ENCODE measurements around the gene NDUFA12.

The NDUFA12 gene

DNA sequence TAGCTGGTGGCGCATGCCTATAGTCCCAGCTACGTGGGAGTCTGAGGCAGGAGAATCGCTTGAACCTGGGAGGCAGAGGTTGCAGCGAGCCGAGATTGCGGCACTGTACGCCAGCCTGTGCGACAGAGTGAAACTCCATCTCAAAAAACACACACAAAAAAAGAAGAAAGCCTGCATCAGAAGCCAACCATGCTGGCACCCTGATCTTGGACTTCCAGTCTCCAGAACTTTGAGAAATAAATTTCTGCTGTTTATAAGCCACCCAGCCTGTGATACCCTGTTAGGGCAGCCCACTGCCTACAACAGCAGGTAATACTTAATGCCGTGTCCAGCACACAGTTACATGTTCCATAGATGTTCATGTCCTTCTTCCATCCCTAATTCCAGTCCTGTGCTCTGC is 62.7 kb downstream of the NDUFA12 start:
- no peak for DNase-seq (ENCODE audit: low spot score)

DNA sequence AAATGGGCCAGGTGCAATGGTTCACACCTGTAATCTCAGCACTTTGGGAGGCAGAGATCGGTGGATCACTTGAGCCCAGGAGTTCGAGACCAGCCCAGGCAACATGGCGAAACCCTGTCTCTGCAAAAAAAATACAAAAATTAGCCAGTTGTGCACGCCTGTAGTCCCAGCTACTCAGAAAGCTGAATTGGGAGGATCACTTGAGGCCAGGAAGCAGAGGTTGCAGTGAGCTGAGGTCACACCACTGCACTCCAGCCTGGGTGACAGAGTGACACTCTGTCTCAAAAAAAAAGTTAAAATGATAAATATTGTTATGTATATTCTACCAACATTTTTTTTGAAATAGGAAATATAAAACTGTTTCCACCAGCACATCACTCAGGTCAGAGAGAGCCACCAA is 64.9 kb downstream of the NDUFA12 start:
- DNase-seq (ENCODE audit: low spot score): no peak

DNA sequence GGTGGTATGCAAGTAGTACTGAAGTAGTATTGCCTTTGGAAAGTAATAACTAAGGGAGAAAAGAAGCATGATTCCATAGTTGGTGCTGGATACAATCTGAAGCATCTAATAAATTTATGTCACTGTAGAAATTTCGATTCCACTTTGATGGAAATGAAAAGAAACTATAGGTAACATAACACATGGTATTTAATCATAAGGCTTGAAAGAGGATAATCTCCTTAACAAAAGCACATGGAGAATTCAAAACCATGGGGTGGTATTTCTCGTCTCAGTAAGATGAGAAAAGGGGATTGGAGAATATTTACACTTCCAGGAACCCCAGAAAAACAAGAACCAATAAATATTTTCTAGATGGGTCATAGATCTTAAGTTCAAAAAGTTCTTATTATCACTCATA is 72.7 kb downstream of the NDUFA12 start:
- no peak for DNase-seq (ENCODE audit: low spot score)

DNA sequence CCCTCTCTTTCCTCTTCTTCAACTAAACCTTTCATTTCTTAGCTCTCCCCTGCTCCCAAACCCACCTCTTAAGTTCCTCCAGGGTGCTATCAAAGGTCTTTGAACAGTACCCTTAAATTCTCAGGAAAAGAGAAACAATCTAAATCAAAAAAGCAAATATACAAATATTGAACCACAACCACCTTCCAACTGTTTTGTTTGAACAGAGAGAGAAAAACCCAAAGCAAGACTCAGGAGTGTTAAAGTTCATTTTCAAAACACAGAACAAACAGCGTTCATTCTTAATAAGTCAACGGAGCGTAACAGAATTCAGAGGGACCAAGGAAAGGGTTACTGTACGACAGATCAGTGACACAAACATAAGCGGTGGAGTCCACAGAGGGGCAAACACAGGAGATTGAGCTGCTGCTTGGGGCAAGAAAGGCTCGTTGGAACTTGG is 73.3 kb downstream of the NDUFA12 start:
- no peak for DNase-seq (ENCODE audit: low spot score)

DNA sequence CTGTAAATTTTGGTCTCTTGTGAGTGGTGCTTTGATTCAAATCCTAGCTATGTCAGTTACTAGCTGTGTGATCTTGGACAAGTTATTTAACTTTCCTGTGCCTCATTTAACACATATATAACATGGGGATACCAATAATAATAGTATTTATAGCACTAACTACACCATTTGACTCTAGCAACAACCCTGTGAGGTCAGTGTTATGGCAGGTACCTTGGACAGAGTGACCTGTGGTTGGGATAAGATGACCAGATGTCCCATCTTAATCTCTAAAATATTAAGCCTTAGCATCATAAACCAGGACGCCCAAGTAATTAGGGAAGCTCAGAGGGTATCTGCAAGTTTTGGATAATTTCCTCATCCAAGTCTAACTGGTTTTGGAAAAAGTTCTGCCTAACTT is 73.7 kb downstream of the NDUFA12 start:
- DNase-seq (ENCODE audit: low spot score): no peak

DNA sequence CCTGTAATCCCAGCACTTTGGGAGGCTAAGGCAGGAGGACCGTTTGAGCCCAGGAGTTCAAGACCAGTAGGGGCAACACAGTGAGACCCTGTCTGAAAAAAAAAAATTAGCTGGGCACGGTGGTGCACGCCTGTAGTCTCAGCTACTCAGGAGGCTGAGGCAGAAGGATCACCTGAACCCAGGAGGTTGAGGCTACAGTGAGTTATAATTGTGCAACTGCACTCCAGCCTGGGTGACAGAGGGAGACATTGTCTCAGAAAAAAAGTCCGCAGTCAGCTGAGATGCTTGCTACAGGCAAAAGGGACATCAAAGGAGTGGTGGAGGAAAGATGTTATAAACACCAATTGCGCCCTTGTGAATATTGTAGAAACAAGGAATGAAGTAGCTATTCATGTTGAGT is 77.8 kb downstream of the NDUFA12 start:
- DNase-seq (ENCODE audit: low spot score): no peak

DNA sequence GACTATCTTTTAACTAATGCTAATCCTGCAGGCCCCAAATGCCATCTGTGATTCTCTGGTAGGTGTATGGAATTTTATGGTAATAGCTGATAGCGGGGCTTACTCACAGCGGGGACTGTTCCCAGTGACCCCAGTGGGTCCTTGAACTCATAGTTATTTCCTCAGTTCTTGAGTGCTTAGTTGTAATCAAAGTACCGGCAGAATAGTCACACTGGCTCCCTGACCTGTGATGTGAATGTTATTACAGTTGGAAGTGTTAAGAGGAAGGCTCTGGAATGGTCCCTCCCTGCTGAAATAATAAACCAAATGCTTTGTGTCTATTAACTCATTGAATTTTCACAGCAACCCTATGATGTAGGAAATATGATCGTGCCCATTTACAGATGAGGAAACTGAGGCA is 78.3 kb downstream of the NDUFA12 start:
- no peak for DNase-seq (ENCODE audit: low spot score)

DNA sequence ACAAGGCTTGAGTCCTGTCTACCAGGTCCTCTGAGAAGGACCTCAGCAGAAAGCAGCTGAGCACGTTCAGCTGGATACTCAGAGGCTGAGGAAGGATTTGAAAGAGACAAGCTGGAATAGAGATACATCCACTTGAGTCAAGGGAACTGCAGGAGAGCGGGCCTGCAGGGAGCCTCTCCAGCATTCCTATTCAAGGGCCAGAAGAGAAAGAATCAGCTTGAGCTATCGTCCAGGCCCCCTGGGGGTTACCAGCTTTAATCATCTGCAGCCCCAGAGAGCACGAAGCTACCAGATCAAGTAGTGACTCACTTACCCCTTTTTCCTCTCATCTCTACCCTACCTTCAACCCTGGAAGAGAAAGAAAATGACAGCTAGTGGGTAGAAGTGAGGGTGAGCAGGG is 80.9 kb downstream of the NDUFA12 start:
- no peak for DNase-seq (ENCODE audit: low spot score)

Data from LoVo (cell line).